GM10248 (cell line): Measurements from ENCODE around the gene ADRA2B.

ENCODE experiments used
- CTCF ChIA-PET: fragments of 300-600 bp; sonication (Branson Sonifier 250); formaldehyde crosslinking; extraction: SDS; loops from one replicate; lab custom pipeline; 2021; ENCODE audit warnings: antibody characterized with exemption; lab: Yijun Ruan, JAX
- POLR2A ChIA-PET: fragments of 350-650 bp; sonication (Branson Sonifier 250); formaldehyde crosslinking; extraction: SDS; loops from one replicate; lab custom pipeline; 2020; ENCODE audit warnings: antibody characterized with exemption; lab: Yijun Ruan, JAX
- DNase-seq: peaks from one replicate; pipeline ENCODE4 v3.0.0; 2012; ENCODE audit errors: extremely low spot score
- TF ChIP-seq, protein P1 (sequence below): IDR thresholded peaks from 2 replicates; pipeline ENCODE4 v1.5.1; 2012; ENCODE audit warnings: mild to moderate bottlenecking, low read depth; ENCODE audit errors: extremely low read depth, missing control alignments, control extremely low read depth

Gene ADRA2B

GRCh38 chr2:96109361-96109680 lies 7.0 kb downstream of the ADRA2B start:
- TF ChIP-seq, protein P1, sequence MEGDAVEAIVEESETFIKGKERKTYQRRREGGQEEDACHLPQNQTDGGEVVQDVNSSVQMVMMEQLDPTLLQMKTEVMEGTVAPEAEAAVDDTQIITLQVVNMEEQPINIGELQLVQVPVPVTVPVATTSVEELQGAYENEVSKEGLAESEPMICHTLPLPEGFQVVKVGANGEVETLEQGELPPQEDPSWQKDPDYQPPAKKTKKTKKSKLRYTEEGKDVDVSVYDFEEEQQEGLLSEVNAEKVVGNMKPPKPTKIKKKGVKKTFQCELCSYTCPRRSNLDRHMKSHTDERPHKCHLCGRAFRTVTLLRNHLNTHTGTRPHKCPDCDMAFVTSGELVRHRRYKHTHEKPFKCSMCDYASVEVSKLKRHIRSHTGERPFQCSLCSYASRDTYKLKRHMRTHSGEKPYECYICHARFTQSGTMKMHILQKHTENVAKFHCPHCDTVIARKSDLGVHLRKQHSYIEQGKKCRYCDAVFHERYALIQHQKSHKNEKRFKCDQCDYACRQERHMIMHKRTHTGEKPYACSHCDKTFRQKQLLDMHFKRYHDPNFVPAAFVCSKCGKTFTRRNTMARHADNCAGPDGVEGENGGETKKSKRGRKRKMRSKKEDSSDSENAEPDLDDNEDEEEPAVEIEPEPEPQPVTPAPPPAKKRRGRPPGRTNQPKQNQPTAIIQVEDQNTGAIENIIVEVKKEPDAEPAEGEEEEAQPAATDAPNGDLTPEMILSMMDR = no peak
- no peak for DNase-seq
- CTCF ChIA-PET = interaction anchor here (1.2 to 3.8 kb wide), 3 partner anchors 8 to 117 kb away, joined by 3 to 21 read pairs (median 12); partner anchors contain the start of genes ADRA2B and ANKRD36C
- POLR2A ChIA-PET = no interaction called here

DNA sequence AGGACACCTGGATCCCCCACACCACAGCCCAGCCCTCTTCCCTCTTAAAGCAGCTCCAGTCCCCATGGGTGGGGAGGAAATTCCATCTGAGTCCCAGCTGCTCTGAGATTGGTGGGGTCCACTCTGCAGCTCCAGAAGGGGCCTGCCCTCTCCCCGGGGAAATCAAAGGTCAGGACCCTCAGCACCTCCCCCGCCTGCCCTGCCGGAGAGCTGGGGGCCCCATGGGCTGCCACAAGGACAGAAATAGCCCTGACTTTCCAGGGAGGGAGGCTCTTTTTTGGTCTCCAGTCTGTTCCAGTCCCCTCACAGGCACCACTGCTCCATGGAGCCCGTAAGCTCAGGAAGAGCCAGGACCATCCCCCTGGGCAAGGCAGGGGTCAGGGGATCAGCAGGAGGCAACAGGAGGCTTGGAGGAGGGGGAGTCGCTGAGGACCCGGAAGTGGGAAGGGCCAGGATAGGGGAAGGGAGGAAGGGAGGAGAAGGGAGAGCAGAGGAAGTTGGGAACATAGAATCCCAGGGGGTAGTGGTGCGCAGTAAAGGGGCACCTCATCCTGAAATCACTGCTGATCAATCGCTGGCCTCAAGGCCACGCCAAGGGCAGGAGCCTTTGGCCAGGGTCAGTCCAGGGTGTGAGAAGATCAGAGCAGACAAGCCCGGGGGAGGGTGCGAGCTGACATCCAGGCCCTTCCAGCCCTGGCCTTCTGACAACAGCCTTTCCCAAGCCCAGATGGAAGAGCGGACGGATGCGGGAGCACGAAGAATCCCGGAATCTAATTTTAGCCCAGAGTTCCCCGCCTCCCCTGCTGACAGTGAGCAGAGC lies 7.6 kb downstream of the ADRA2B start:
- POLR2A ChIA-PET = no interaction called here
- CTCF ChIA-PET = interaction anchor here (0.8 to 3.8 kb wide), 6 partner anchors 8 to 116 kb away, joined by 3 to 21 read pairs (median 4); partner anchors contain the start of genes ADRA2B, ANKRD36C and ASTL
- DNase-seq = no peak
- TF ChIP-seq, protein P1 = no peak

DNA sequence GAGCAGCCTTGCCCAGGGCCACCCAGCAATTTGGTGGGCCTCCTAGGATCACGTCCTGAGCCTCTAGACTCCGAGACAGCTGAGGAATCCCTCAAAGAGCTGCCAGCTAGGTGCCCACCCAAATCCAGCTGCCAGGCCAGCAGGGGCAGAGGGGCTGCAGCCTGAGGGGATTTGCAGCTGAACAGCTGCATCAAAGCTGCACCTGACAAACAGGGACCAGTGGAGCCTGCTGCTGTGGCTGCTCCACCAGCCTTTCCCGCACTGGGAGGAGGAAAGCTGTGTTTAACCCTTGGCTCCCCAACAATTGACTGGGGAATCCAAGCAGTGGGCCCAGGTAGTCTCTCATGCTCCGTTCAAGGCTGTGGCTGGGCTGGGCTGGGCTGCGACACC lies 8.2 kb downstream of the ADRA2B start:
- TF ChIP-seq, protein P1 = no peak
- ChIA-PET CTCF (interaction anchor here (0.8 to 3.8 kb wide), 7 partner anchors 9 to 116 kb away, joined by 3 to 21 read pairs (median 5); partner anchors contain the start of genes ADRA2B, ANKRD36C and ASTL), POLR2A (no interaction called here)
- no peak for DNase-seq

DNA sequence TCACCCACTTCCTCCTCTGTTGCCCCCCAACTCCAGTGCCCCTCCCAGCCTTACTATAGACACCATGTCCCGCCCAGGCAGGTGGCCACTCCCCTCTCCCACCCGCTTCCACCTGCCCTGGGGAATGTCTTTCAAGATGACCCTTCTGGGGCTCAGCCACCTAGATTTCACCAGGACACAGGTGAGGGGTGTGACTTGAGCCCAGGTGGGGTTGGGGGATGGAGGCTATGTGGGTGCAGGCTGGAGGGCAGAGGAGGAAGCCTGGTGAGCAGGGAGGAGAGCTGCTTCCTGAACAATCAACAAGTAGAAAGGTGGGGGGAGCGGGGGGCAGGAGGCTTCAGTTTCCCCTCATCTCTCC lies 8.7 kb downstream of the ADRA2B start:
- no peak for DNase-seq
- ChIA-PET POLR2A (no interaction called here), CTCF (interaction anchor here (1.3 to 3.8 kb wide), 4 partner anchors 9 to 115 kb away, joined by 4 to 21 read pairs (median 9); partner anchors contain the start of genes ADRA2B and ANKRD36C)
- TF ChIP-seq, protein P1 = no peak

- TF ChIP-seq, protein P1 = no peak
- no peak for DNase-seq
- ChIA-PET CTCF (interaction anchor here (1.3 to 3.8 kb wide), 4 partner anchors 9 to 115 kb away, joined by 4 to 21 read pairs (median 9); partner anchors contain the start of genes ADRA2B and ANKRD36C), POLR2A (no interaction called here)
These were observed 9.2 kb downstream of the ADRA2B start for GRCh38 chr2:96106991-96107707.

DNA sequence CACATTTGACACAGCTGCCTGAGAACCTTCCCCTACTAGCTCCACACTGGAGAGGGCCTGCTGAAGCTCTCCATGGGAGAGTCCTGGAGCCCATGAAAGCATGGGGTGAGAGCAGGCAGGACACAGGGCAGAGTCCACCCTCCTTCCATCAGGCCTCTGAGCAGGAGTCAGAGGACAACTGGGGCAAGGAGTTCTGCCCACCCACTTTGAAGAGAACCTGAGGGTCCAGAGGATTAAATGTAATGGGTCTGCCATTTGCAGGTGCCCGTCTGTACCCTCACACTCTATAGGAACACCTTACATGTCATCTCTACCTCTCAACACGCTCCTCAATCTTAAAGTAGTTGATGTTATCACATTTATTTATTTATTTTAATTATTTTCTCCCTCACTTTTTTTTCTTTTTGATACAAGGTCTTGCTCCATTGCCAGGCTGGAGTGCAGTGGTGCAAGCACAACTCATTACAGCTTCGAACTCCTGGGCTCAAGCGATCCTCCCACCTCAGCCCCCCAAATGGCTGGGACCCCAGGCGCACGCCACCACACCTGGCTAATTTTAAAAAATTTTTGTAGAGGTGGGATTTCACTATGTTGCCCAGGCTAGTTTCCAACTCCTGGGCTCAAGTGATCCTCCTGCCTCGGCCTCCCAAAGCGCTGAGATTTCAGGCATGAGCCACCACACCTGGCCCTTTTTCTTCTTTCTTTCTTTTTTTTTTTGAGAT lies 10.2 kb downstream of the ADRA2B start:
- CTCF ChIA-PET = interaction anchor here (1.0 to 3.8 kb wide), 3 partner anchors 11 to 113 kb away, joined by 3 to 21 read pairs (median 5); partner anchors contain the start of gene ADRA2B
- POLR2A ChIA-PET = no interaction called here
- TF ChIP-seq, protein P1 = no peak
- DNase-seq = no peak
